Mammary microvascular endothelial cell (primary cell): Measurements from ENCODE around the gene PLEKHS1. TPM values are rescaled to one million over a fixed set of nuclear protein-coding genes. Genes with fewer than 3 reads are reported as not detected.

ENCODE experiments used
- total RNA-seq: library from RNA; depleted of rRNA; stranded (reverse); fragments of >200 nt; gene quantifications from 2 replicates; pipeline ENCODE4 v1.2.3, GENCODE V29; 2015

Gene PLEKHS1
- total RNA-seq: not detected in 2 replicates

GRCh38 chr10:113751181-113751732 is at the start of gene PLEKHS1:
PLEKHS1 (plus strand) TSS chr10:113751682; CDS start chr10:113755278, 3,596 bp downstream.

Other genes starting within 250 kb of the PLEKHS1 start
- not detected in 2 replicates for gene HABP2, start 198.6 kb upstream of the PLEKHS1 start, total RNA-seq
- gene NRAP, start 87.6 kb upstream of the PLEKHS1 start, total RNA-seq: not detected in 2 replicates
- gene CASP7, start 71.8 kb upstream of the PLEKHS1 start, total RNA-seq: 51.6 and 52.4 TPM in 2 replicates
- gene DCLRE1A, start 102.4 kb downstream of the PLEKHS1 start, total RNA-seq: 4.2 and 5.5 TPM in 2 replicates
- 34.0 and 34.9 TPM in 2 replicates for gene NHLRC2, start 103.0 kb downstream of the PLEKHS1 start, total RNA-seq